Tibial nerve (tissue), 4 donors: Measurements from ENCODE around the gene AMY1A. TPM values are rescaled to one million over a fixed set of nuclear protein-coding genes. Genes with fewer than 3 reads are reported as not detected.
"Not testable (repeated sequence)": the region's sequence is repeated elsewhere in the genome, so short reads cannot be mapped to it uniquely, and the experiment has no call there.

Experiments
- DNase-seq, 2 donors: peaks; one replicate each; pipeline ENCODE4 v3.0.0-alpha.2; 2019; ENCODE audit warnings: low spot score in 2 of 2
- H3K27ac ChIP-seq, 4 donors: fragments of 200-600 bp; sonication (generic) in 3 of 4; one replicate each; pipeline ENCODE4 v1.5.1; 2017 to 2019; ENCODE audit warnings: mild to moderate bottlenecking in 1 of 4
- H3K27me3 ChIP-seq, 2 donors: fragments of 200-600 bp; sonication (generic) in 1 of 2; one replicate each; pipeline versions ENCODE4 v1.5.1 to v1.6.0; 2017 to 2019
- H3K36me3 ChIP-seq, 3 donors: fragments of 200-600 bp; sonication (generic); one replicate each; pipeline ENCODE4 v1.5.1; 2018 to 2019
- H3K4me1 ChIP-seq, 4 donors: fragments of 200-600 bp; sonication (generic) in 3 of 4; one replicate each; pipeline ENCODE4 v1.5.1; 2017 to 2019
- H3K4me3 ChIP-seq, 4 donors: fragments of 200-600 bp; sonication (generic) in 3 of 4; one replicate each; pipeline ENCODE4 v1.5.1; 2017 to 2019; ENCODE audit warnings: mild to moderate bottlenecking in 1 of 4, moderate library complexity in 1 of 4
- H3K9me3 ChIP-seq, 4 donors: fragments of 200-600 bp; sonication (generic) in 3 of 4; one replicate each; pipeline ENCODE4 v1.5.1; 2017 to 2019
- EP300 ChIP-seq, 2 donors: sonication (generic); formaldehyde crosslinking; IDR thresholded peaks; one replicate each; pipeline ENCODE4 v1.6.1; 2017; ENCODE audit warnings: antibody characterized with exemption in 2 of 2, mild to moderate bottlenecking in 1 of 2
- WGBS, 2 donors: methylation state at CpG; one replicate each; pipeline ENCODE4 v1.1.5; 2018; 5-methylcytosine and 5-hydroxymethylcytosine counted together
- total RNA-seq, 4 donors: library from RNA; depleted of rRNA; stranded (reverse); fragments of >200 nt; gene quantifications; one replicate each; pipeline ENCODE4 v1.1.0, GENCODE V29; 2016
- TF ChIP-seq, protein P1 (sequence below), 5 experiments: fragments of 200-600 bp in 3 of 5; fragments of 450-650 bp in 2 of 5; sonication (generic) in 3 of 5; IDR thresholded peaks; one replicate each; pipeline ENCODE4 v1.5.1; 2016 to 2019; ENCODE audit warnings: antibody characterized with exemption in 5 of 5, mild to moderate bottlenecking in 3 of 5, moderate library complexity in 2 of 5

Gene AMY1A
- not detected for total RNA-seq

GRCh38 chr1:103655460-103655859, at the start of gene AMY1A:
Gene AMY1A (plus strand): TSS chr1:103655760. CDS start chr1:103656331, 571 bp downstream.
- H3K9me3 ChIP-seq, H3K4me3 ChIP-seq, H3K36me3 ChIP-seq, H3K27ac ChIP-seq, H3K4me1 ChIP-seq, DNase-seq, H3K27me3 ChIP-seq: not testable (repeated sequence)
- no CpG with 5 or more reads among the region's 5 CpGs for WGBS, 2 donors

DNA sequence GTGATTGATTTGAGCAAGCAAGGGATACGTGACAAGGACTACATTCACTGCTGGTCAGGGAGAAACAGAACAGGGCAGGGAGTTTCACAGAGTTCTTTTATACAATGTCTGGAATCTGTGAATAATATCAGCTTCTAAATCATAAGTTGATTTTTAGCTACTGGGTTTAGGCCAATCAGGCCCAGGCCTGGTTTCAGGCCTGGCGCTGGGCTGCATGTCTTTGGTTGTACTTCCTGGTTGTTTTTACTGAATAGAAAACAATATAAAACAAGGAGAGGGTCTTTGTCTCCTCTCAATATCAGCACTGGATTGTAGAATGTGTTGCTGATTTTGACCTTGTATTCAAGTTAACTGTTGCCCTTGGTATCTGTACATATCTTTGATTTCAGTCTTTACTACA, 39.2 kb upstream of the AMY1A start:
- 70 to 74% methylated on average over 2 of the region's 2 CpGs for WGBS, 2 donors
- H3K4me3 ChIP-seq: no peak overlapping the region
- no peaks in the 10 kb centered on the region for H3K9me3 ChIP-seq
- no peak for DNase-seq
- no peaks in the 10 kb centered on the region for H3K27me3 ChIP-seq
- TF ChIP-seq EP300 (IDR thresholded peaks at IDR 0.05): no peak
- TF ChIP-seq, protein P1, sequence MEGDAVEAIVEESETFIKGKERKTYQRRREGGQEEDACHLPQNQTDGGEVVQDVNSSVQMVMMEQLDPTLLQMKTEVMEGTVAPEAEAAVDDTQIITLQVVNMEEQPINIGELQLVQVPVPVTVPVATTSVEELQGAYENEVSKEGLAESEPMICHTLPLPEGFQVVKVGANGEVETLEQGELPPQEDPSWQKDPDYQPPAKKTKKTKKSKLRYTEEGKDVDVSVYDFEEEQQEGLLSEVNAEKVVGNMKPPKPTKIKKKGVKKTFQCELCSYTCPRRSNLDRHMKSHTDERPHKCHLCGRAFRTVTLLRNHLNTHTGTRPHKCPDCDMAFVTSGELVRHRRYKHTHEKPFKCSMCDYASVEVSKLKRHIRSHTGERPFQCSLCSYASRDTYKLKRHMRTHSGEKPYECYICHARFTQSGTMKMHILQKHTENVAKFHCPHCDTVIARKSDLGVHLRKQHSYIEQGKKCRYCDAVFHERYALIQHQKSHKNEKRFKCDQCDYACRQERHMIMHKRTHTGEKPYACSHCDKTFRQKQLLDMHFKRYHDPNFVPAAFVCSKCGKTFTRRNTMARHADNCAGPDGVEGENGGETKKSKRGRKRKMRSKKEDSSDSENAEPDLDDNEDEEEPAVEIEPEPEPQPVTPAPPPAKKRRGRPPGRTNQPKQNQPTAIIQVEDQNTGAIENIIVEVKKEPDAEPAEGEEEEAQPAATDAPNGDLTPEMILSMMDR (IDR thresholded peaks at IDR 0.05): no peak
- H3K36me3 ChIP-seq: no peaks in the 10 kb centered on the region
- no peaks in the 10 kb centered on the region for H3K4me1 ChIP-seq
- peak overlapping the region in 2 of 4 donors; percentile 3 to 46 for H3K27ac ChIP-seq

- H3K4me1 ChIP-seq, H3K9me3 ChIP-seq, H3K4me3 ChIP-seq, H3K27me3 ChIP-seq, H3K36me3 ChIP-seq, DNase-seq: not testable (repeated sequence)
- H3K27ac ChIP-seq: peak within 1 kb of the TSS in 2 of 4 donors; percentile 3 to 46
- 91% methylated on average over 3 of the region's 3 CpGs for WGBS, 2 donors
These were observed 38.5 kb upstream of the AMY1A start, which contains the start of gene AMY2A for GRCh38 chr1:103616994-103617477. Gene AMY2A (plus strand): TSS chr1:103617427. CDS start chr1:103617441, 14 bp downstream.

DNA sequence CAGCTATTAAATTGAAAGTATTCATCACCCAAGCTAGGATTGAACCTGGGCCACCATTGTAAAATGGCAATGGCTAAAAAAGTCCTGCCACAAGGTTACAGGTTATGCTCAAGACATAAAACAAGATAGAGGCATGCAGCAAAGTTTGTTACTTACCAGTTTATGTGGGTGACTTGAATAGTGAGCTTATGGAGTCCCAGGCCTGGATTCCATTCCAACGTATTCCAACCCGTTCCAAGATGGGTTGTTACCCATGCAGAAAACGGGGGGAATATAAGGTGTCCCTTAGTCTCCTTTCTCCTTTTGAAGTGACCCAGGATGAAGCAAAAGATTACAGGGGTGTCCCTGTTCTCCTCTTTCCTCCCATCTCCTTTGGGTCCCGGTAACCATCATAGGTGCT, 28.1 kb upstream of the AMY1A start:
- not testable (repeated sequence) for H3K27me3 ChIP-seq, H3K9me3 ChIP-seq, H3K27ac ChIP-seq, H3K4me3 ChIP-seq, H3K4me1 ChIP-seq, H3K36me3 ChIP-seq, DNase-seq
- WGBS, 2 donors: 93 to 94% methylated on average over 2 to 3 of the region's 4 CpGs

- WGBS, 2 donors: no CpG with 5 or more reads among the region's 3 CpGs
- H3K27me3 ChIP-seq, DNase-seq, H3K27ac ChIP-seq, H3K9me3 ChIP-seq, H3K4me3 ChIP-seq, H3K36me3 ChIP-seq, H3K4me1 ChIP-seq: not testable (repeated sequence)
These were observed 14.4 kb upstream of the AMY1A start for GRCh38 chr1:103641194-103641593.

DNA sequence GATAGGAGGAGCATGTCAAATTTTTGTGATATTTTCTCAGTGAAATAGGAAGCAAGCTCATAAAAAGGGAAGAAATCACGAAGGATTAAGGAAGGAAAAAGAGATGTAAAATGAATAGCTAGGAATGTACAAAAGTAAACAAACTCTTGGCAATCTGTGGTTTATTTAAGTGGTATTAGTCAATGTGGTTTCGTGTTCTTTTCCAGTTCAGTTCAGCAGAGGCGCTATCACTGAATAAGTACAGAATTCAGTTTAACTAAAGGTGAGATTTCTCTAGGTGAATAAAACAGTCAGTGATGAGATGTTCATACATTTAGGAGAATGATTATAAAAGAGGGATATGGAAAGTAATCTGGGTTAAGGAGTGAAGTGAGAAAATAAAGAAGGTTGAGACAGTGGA, 11.7 kb upstream of the AMY1A start:
- DNase-seq: not testable (repeated sequence)

DNA sequence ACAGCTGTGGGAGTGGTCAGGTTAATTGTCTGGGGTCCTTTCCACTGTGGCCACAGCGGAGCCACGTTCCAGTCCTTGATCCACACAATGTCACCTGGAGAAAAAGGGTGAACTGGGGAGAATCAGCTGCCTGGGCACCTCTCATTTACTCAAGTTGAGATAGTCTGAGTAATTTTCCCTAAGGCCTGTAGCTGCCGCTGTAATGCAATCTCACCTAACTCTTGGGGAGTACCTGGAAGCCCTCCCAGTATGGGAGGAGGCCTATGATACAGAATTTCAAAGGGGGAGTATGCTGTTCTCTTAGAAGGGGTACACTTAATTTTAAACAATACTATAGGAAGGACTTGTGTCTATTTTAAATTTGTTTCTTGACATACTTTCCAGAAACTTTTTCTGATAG, 5.3 kb upstream of the AMY1A start:
- not testable (repeated sequence) for H3K27me3 ChIP-seq, DNase-seq, H3K27ac ChIP-seq, H3K4me3 ChIP-seq, H3K36me3 ChIP-seq, H3K9me3 ChIP-seq, H3K4me1 ChIP-seq
- no CpG with 5 or more reads among the region's 3 CpGs for WGBS, 2 donors

More for the DNA sequence above, 11.7 kb upstream of the AMY1A start:
- no CpG with 5 or more reads among the region's 3 CpGs for WGBS, 2 donors
- not testable (repeated sequence) for H3K9me3 ChIP-seq, H3K4me3 ChIP-seq, H3K27me3 ChIP-seq, H3K27ac ChIP-seq, H3K4me1 ChIP-seq, H3K36me3 ChIP-seq

DNA sequence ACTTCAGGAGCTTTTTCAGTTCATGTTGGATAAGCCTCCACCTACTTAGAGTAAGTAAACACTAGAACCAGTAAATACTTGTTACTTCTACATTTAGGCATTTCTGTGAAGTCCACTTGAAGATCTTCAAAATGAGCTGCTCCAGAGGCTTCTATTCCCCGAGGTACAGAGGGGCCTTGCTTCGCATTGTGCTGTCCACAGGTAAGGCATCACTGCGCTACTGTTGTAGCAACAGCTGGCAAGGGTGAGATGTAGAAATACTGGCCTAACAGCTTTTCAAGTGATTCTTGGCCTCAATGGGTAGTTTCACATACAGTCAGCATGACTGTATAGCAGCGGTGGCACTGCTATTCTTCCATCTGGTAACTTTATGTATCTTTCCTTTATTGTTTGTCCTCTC, 4.7 kb upstream of the AMY1A start:
- not testable (repeated sequence) for H3K27me3 ChIP-seq, H3K4me3 ChIP-seq, H3K36me3 ChIP-seq, H3K27ac ChIP-seq, H3K4me1 ChIP-seq, DNase-seq, H3K9me3 ChIP-seq
- WGBS, 2 donors: no CpG with 5 or more reads among the region's 4 CpGs

DNA sequence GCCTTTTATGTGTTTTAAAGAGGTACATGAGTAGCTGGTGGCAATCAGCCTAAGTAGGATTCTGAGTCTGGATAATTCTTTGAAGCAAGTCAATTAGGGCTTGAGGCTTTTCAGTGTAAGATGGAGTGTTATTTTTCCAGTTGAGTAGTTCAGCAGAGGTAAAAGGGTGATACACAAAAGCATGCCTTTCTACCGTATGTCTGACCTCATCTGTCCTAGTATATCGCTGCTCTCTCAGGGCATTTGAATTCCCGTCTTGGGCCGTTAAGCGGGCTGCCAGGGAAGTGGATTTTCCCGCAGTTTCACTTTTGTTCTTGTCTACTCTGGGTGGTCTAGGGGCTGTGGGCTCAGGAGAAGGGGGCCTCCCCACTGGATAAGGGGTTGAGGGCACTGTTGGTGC, 1.4 kb upstream of the AMY1A start:
- no CpG with 5 or more reads among the region's 6 CpGs for WGBS, 2 donors
- not testable (repeated sequence) for H3K4me3 ChIP-seq, H3K4me1 ChIP-seq, H3K27me3 ChIP-seq, H3K36me3 ChIP-seq, H3K9me3 ChIP-seq, DNase-seq, H3K27ac ChIP-seq

DNA sequence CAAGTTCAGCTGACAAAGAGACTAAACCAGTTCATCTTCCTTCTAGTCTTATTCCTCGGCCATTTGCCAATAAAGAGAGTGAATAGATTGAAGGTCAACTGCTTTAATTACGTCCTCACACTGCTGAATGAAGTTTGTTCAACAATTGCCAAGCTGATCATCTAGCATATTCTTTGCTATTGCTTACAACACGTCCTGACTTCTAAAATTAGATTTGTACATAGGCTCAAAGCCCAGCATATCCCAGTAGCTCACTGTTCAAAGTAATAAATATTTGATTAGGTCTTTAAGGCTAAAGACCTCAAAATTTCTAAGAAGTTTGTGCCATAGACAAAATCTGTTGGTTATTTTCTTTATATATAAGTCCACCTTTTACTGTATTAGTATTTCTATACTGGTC, 20.8 kb downstream of the AMY1A start:
- WGBS, 2 donors: no CpG with 5 or more reads among the region's 3 CpGs

GRCh38 chr1:103696110-103696509, 40.5 kb downstream of the AMY1A start, which contains the start of gene AMY1B:
Gene AMY1B (minus strand): TSS chr1:103696210. CDS start chr1:103695639, 571 bp downstream.
- H3K27ac ChIP-seq, H3K9me3 ChIP-seq, H3K4me3 ChIP-seq, H3K4me1 ChIP-seq, DNase-seq, H3K27me3 ChIP-seq, H3K36me3 ChIP-seq: not testable (repeated sequence)
- no CpG with 5 or more reads among the region's 5 CpGs for WGBS, 2 donors

More for the DNA sequence above, 20.8 kb downstream of the AMY1A start:
- H3K27me3 ChIP-seq, DNase-seq, H3K4me3 ChIP-seq, H3K4me1 ChIP-seq, H3K9me3 ChIP-seq, H3K27ac ChIP-seq, H3K36me3 ChIP-seq: not testable (repeated sequence)

DNA sequence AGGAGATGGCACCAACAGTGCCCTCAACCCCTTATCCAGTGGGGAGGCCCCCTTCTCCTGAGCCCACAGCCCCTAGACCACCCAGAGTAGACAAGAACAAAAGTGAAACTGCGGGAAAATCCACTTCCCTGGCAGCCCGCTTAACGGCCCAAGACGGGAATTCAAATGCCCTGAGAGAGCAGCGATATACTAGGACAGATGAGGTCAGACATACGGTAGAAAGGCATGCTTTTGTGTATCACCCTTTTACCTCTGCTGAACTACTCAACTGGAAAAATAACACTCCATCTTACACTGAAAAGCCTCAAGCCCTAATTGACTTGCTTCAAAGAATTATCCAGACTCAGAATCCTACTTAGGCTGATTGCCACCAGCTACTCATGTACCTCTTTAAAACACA, 41.9 kb downstream of the AMY1A start:
- H3K27me3 ChIP-seq, DNase-seq, H3K9me3 ChIP-seq, H3K4me3 ChIP-seq, H3K27ac ChIP-seq, H3K4me1 ChIP-seq, H3K36me3 ChIP-seq: not testable (repeated sequence)
- no CpG with 5 or more reads among the region's 6 CpGs for WGBS, 2 donors

GRCh38 chr1:103700669-103701068, 45.1 kb downstream of the AMY1A start:
- not testable (repeated sequence) for H3K36me3 ChIP-seq, H3K4me1 ChIP-seq, DNase-seq, H3K27me3 ChIP-seq, H3K9me3 ChIP-seq, H3K27ac ChIP-seq, H3K4me3 ChIP-seq
- WGBS, 2 donors: no CpG with 5 or more reads among the region's 4 CpGs
